Keratinocyte (primary cell): ENCODE measurements around the gene ENG.

Experiments used
- EZH2 ChIP-seq: IDR thresholded peaks from one replicate; pipeline ENCODE4 v1.6.1; 2012; ENCODE audit warnings: inconsistent platforms, mild to moderate bottlenecking, low read length, moderate library complexity
- TF ChIP-seq, protein P1 (sequence below), 3 experiments: IDR thresholded peaks in 1 of 3; conservative IDR thresholded peaks in 1 of 3; optimal IDR thresholded peaks in 1 of 3; 2 replicates in 2 of 3; 3 replicates in 1 of 3; pipeline versions ENCODE3 to v1.5.1; 2011; ENCODE audit warnings: low read length in 3 of 3, mild to moderate bottlenecking in 3 of 3, moderate library complexity in 2 of 3, control low read depth in 1 of 3, inconsistent platforms in 1 of 3; ENCODE audit not compliant: insufficient read depth in 2 of 3; ENCODE audit errors: extremely low read depth in 1 of 3

DNA sequence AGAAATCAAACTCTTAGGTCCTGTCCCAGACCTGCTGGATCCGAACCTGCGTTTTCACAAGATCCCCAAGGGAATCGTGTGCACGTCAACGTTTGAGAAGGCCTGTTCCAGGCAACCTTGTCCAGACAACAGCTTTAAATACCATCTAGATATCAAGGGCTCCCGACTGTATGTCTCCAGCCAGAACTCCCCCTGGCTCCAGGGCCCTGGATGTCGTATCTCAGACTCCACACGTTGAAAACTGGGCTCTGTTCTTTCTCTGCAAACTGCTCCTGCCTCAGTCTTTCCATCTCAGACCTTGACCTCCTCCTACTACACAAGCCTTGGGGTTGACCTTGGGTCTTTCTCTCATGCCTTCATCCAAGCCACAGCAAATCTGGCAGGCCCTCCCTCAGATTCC is 5.8 kb upstream of the ENG start:
- no peak for TF ChIP-seq EZH2
- TF ChIP-seq, protein P1, sequence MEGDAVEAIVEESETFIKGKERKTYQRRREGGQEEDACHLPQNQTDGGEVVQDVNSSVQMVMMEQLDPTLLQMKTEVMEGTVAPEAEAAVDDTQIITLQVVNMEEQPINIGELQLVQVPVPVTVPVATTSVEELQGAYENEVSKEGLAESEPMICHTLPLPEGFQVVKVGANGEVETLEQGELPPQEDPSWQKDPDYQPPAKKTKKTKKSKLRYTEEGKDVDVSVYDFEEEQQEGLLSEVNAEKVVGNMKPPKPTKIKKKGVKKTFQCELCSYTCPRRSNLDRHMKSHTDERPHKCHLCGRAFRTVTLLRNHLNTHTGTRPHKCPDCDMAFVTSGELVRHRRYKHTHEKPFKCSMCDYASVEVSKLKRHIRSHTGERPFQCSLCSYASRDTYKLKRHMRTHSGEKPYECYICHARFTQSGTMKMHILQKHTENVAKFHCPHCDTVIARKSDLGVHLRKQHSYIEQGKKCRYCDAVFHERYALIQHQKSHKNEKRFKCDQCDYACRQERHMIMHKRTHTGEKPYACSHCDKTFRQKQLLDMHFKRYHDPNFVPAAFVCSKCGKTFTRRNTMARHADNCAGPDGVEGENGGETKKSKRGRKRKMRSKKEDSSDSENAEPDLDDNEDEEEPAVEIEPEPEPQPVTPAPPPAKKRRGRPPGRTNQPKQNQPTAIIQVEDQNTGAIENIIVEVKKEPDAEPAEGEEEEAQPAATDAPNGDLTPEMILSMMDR (optimal IDR thresholded peaks at IDR 0.05 in 1 of 3, IDR thresholded peaks at IDR 0.05 in 1 of 3, conservative IDR thresholded peaks at IDR 0.05 in 1 of 3; ENCODE audit: extremely low read depth in 1 of 3, insufficient read depth in 2 of 3, low read length in 3 of 3), result no peak
